Measurements from ENCODE around the gene LRRTM2.
"Not testable (repeated sequence)": the region's sequence is repeated elsewhere in the genome, so short reads cannot be mapped to it uniquely, and the experiment has no call there.

The LRRTM2 gene

GRCh38 chr5:138840103-138840502 lies 35.0 kb downstream of the LRRTM2 start:
- no peak for DNase-seq (ENCODE audit: low read depth, low spot score)
- CTCF ChIA-PET: interaction anchor here (1.4 to 7.3 kb wide), 2 partner anchors 14 to 18 kb away, joined by 5 to 54 read pairs; no protein-coding TSS in a partner anchor
- POLR2A ChIA-PET: no interaction called here
- TF ChIP-seq, protein P1, sequence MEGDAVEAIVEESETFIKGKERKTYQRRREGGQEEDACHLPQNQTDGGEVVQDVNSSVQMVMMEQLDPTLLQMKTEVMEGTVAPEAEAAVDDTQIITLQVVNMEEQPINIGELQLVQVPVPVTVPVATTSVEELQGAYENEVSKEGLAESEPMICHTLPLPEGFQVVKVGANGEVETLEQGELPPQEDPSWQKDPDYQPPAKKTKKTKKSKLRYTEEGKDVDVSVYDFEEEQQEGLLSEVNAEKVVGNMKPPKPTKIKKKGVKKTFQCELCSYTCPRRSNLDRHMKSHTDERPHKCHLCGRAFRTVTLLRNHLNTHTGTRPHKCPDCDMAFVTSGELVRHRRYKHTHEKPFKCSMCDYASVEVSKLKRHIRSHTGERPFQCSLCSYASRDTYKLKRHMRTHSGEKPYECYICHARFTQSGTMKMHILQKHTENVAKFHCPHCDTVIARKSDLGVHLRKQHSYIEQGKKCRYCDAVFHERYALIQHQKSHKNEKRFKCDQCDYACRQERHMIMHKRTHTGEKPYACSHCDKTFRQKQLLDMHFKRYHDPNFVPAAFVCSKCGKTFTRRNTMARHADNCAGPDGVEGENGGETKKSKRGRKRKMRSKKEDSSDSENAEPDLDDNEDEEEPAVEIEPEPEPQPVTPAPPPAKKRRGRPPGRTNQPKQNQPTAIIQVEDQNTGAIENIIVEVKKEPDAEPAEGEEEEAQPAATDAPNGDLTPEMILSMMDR (IDR thresholded peaks at IDR 0.05; ENCODE audit: insufficient read depth, low read length, missing control alignments): no peak
- H3K4me3 ChIP-seq (ENCODE audit: low read depth, low read length): no peak overlapping the region

DNA sequence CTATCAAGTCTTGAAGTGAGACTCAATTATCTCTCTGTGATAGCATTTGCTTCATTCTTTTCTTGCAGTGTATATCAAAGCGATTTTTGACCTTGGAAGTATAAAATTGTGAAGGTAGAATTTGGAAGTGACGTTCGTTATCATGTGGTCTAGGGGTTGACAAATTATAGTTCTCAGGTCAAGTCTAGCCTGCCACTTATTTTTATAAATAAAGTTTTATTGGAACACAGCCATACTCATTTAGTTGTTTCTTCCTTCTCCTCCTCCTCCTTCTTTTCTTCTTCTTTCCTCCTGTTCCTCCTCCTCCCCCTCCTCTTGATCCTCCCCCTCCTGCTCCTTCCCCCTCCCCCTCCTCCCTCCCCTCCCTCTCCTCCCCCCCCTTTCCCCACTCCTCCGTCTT lies 38.0 kb downstream of the LRRTM2 start:
- TF ChIP-seq, protein P1 (IDR thresholded peaks at IDR 0.05; ENCODE audit: insufficient read depth, low read length, missing control alignments): no peak
- CTCF ChIA-PET: interaction anchor here (7.3 kb wide), 1 partner anchor 11 kb away, joined by 54 read pairs; no protein-coding TSS in a partner anchor
- DNase-seq (ENCODE audit: low read depth, low spot score): no peak
- POLR2A ChIA-PET: no interaction called here
- no peak overlapping the region for H3K4me3 ChIP-seq (ENCODE audit: low read depth, low read length)

GRCh38 chr5:138834853-138835252 lies 40.3 kb downstream of the LRRTM2 start:
- DNase-seq (ENCODE audit: low read depth, low spot score); H3K4me3 ChIP-seq (ENCODE audit: low read depth, low read length); POLR2A ChIA-PET: not testable (repeated sequence)
- CTCF ChIA-PET: interaction anchor here (0.8 to 7.3 kb wide), 3 partner anchors 9 to 427 kb away, joined by 3 to 54 read pairs (median 4); no protein-coding TSS in a partner anchor

DNA sequence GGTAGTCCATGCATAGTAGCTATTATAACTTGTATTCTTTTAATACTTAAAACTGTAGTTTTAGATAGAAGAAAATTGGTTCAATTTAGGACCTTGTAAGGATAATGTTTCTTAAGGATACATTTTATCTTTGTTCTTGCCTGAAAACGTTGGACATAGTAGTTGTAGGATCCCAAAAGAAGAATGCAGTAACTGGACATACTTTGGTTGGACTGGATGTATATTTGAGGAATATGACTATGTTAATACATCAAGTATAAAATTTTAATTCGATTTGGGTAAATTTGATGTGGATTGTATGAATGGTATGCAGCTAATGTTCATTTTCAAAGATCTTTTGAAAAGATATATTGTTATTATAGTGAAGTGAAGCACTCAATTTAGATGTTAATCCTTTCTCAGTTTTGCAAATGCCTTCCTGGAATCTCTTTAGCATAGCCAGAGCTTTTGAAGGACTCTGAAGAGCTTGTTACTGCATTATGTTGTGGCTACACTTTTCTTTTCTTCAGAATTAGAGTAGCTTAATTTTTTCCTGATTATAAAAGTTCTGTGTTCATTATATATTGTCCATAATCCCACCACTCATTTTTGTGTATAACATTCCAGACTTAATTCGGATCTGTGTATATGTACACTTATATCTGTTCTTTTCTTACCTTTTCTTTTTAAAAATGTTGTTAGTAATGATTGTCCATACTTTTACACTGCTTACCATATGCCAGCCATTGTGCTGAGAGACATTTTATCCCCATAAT lies 41.2 kb downstream of the LRRTM2 start:
- ChIA-PET POLR2A (no interaction called here), CTCF (interaction anchor here (1.2 to 7.3 kb wide), 3 partner anchors 8 to 428 kb away, joined by 4 to 54 read pairs (median 6); no protein-coding TSS in a partner anchor)
- DNase-seq (ENCODE audit: low read depth, low spot score): no peak
- H3K4me3 ChIP-seq (ENCODE audit: low read depth, low read length): no peak overlapping the region
- TF ChIP-seq, protein P1 (IDR thresholded peaks at IDR 0.05; ENCODE audit: insufficient read depth, low read length, missing control alignments): no peak

DNA sequence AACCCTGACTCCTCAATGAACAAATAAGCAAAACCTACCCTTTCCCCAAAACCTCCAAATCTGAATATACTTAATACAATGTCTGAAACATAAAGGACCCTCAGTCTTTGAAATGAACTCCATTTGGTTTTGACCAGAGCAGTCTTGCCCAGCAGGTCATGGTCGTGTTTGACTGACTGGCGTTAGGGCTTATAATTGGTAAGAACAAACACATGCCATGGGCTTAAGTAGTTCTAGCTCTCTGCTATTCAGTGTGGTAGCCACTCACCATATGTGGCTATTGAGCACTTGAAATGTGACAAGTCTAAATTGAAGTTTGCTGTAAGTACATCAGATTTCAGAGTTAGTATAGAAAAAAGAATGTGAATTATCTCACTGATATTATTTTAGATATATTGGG lies 42.1 kb downstream of the LRRTM2 start:
- no peak overlapping the region for H3K4me3 ChIP-seq (ENCODE audit: low read depth, low read length)
- TF ChIP-seq, protein P1 (IDR thresholded peaks at IDR 0.05; ENCODE audit: insufficient read depth, low read length, missing control alignments): no peak
- POLR2A ChIA-PET: no interaction called here
- no peak for DNase-seq (ENCODE audit: low read depth, low spot score)
- CTCF ChIA-PET: interaction anchor here (1.8 kb wide), 1 partner anchor 12 kb away, joined by 6 read pairs; no protein-coding TSS in a partner anchor

GRCh38 chr5:138832218-138832617 lies 42.9 kb downstream of the LRRTM2 start:
- H3K4me3 ChIP-seq (ENCODE audit: low read depth, low read length): no peak overlapping the region
- POLR2A ChIA-PET: no interaction called here
- TF ChIP-seq, protein P1 (IDR thresholded peaks at IDR 0.05; ENCODE audit: insufficient read depth, low read length, missing control alignments): no peak
- DNase-seq (ENCODE audit: low read depth, low spot score): no peak
- CTCF ChIA-PET: interaction anchor here (1.8 kb wide), 1 partner anchor 13 kb away, joined by 6 read pairs; no protein-coding TSS in a partner anchor
